LNCAP (cell line): ENCODE data around the gene CES5A.

ENCODE experiments used
- CTCF ChIP-seq: fragments of 450-650 bp; IDR thresholded peaks from 2 replicates; pipeline ENCODE4 v1.5.1; 2017; ENCODE audit warnings: mild to moderate bottlenecking

CES5A gene

GRCh38 chr16:55809386-55809785, 65.8 kb downstream of the CES5A start:
- no peak for TF ChIP-seq CTCF
